ENCODE results near the gene IAPP.

Gene IAPP

GRCh38 chr12:21334771-21335325, 37.9 kb upstream of the IAPP start, which contains the start of gene SLCO1A2:
TSS of gene SLCO1A2 (minus strand) at chr12:21334917. CDS start at chr12:21334647, 270 bp downstream.
- TF ChIP-seq ZNF121 (tag by site-specific recombination; IDR thresholded peaks at IDR 0.05) (no peak), ZNF16 (tag by site-specific recombination; IDR thresholded peaks at IDR 0.05; ENCODE audit: low read depth) (no peak), ZNF76 (tag by site-specific recombination; IDR thresholded peaks at IDR 0.05; ENCODE audit: borderline replicate concordance, low read depth) (no peak), ZNF19 (tag by site-specific recombination; IDR thresholded peaks at IDR 0.05; ENCODE audit: low read depth) (no peak), ZBTB1 (tag by site-specific recombination; IDR thresholded peaks at IDR 0.05) (no peak), ZNF398 (tag by site-specific recombination; IDR thresholded peaks at IDR 0.05) (no peak), ZSCAN4 (tag by site-specific recombination; IDR thresholded peaks at IDR 0.05) (no peak), ZNF146 (tag by site-specific recombination; IDR thresholded peaks at IDR 0.05) (no peak), ZNF350 (tag by site-specific recombination; IDR thresholded peaks at IDR 0.05) (no peak), BCL11A (tag by site-specific recombination; IDR thresholded peaks at IDR 0.05; ENCODE audit: low read depth) (no peak), SCRT1 (tag by site-specific recombination; IDR thresholded peaks at IDR 0.05; ENCODE audit: borderline replicate concordance) (no peak)
- TF ChIP-seq, protein P1, sequence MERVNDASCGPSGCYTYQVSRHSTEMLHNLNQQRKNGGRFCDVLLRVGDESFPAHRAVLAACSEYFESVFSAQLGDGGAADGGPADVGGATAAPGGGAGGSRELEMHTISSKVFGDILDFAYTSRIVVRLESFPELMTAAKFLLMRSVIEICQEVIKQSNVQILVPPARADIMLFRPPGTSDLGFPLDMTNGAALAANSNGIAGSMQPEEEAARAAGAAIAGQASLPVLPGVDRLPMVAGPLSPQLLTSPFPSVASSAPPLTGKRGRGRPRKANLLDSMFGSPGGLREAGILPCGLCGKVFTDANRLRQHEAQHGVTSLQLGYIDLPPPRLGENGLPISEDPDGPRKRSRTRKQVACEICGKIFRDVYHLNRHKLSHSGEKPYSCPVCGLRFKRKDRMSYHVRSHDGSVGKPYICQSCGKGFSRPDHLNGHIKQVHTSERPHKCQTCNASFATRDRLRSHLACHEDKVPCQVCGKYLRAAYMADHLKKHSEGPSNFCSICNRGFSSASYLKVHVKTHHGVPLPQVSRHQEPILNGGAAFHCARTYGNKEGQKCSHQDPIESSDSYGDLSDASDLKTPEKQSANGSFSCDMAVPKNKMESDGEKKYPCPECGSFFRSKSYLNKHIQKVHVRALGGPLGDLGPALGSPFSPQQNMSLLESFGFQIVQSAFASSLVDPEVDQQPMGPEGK (tag by site-specific recombination; IDR thresholded peaks at IDR 0.05) = no peak
- Histone ChIP-seq H3K9me3 (ENCODE audit: control insufficient read depth, insufficient read depth, low read depth, low read length) (no peaks in the 10 kb centered on the region), H3K4me1 (ENCODE audit: control insufficient read depth, insufficient read depth, low read length) (no peaks in the 10 kb centered on the region), H3K27ac (ENCODE audit: extremely low read depth, low read depth, low read length) (no peak within 1 kb of the TSS), H3K4me3 (ENCODE audit: low read depth, low read length) (no peak within 1 kb of the TSS), H3K36me3 (ENCODE audit: control insufficient read depth in 2 of 2, insufficient read depth in 1 of 2, low read length in 2 of 2) (no peaks in the 10 kb centered on the region)
- ChIA-PET CTCF (interaction anchor here (1.7 kb wide), 1 partner anchor 22 kb away, joined by 5 read pairs; no protein-coding TSS in a partner anchor), POLR2A (no interaction called here)

- ChIA-PET CTCF (interaction anchor here (1.0 kb wide), 1 partner anchor 344 kb away, joined by 3 read pairs; no protein-coding TSS in a partner anchor), POLR2A (no interaction called here)
- H3K4me1 ChIP-seq (ENCODE audit: control insufficient read depth, insufficient read depth, low read length) = no peaks in the 10 kb centered on the region
- no peak overlapping the region for H3K4me3 ChIP-seq (ENCODE audit: low read depth, low read length)
- no peaks in the 10 kb centered on the region for H3K9me3 ChIP-seq (ENCODE audit: control insufficient read depth, insufficient read depth, low read depth, low read length)
- no peaks in the 10 kb centered on the region for H3K36me3 ChIP-seq (ENCODE audit: control insufficient read depth in 2 of 2, insufficient read depth in 1 of 2, low read length in 2 of 2)
- H3K27ac ChIP-seq (ENCODE audit: extremely low read depth, low read depth, low read length) = no peak overlapping the region
- TF ChIP-seq, protein P2, sequence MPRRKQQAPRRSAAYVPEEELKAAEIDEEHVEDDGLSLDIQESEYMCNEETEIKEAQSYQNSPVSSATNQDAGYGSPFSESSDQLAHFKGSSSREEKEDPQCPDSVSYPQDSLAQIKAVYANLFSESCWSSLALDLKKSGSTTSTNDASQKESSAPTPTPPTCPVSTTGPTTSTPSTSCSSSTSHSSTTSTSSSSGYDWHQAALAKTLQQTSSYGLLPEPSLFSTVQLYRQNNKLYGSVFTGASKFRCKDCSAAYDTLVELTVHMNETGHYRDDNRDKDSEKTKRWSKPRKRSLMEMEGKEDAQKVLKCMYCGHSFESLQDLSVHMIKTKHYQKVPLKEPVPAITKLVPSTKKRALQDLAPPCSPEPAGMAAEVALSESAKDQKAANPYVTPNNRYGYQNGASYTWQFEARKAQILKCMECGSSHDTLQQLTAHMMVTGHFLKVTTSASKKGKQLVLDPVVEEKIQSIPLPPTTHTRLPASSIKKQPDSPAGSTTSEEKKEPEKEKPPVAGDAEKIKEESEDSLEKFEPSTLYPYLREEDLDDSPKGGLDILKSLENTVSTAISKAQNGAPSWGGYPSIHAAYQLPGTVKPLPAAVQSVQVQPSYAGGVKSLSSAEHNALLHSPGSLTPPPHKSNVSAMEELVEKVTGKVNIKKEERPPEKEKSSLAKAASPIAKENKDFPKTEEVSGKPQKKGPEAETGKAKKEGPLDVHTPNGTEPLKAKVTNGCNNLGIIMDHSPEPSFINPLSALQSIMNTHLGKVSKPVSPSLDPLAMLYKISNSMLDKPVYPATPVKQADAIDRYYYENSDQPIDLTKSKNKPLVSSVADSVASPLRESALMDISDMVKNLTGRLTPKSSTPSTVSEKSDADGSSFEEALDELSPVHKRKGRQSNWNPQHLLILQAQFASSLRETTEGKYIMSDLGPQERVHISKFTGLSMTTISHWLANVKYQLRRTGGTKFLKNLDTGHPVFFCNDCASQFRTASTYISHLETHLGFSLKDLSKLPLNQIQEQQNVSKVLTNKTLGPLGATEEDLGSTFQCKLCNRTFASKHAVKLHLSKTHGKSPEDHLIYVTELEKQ (tag by site-specific recombination; IDR thresholded peaks at IDR 0.05; ENCODE audit: borderline replicate concordance) = no peak
- TF ChIP-seq TCF7L2 (IDR thresholded peaks at IDR 0.05; ENCODE audit: borderline replicate concordance, low read depth, low read length) (no peak), ZNF624 (tag by site-specific recombination; IDR thresholded peaks at IDR 0.05) (no peak), ZNF324 (tag by site-specific recombination; IDR thresholded peaks at IDR 0.05) (no peak), ZNF214 (tag by site-specific recombination; IDR thresholded peaks at IDR 0.05; ENCODE audit: borderline replicate concordance) (no peak), ZBTB20 (tag by site-specific recombination; IDR thresholded peaks at IDR 0.05) (no peak), ZNF473 (tag by site-specific recombination; IDR thresholded peaks at IDR 0.05) (no peak), ZNF514 (tag by site-specific recombination; IDR thresholded peaks at IDR 0.05) (no peak), KLF9 (tag by site-specific recombination; IDR thresholded peaks at IDR 0.05; ENCODE audit: low read depth) (no peak), ZNF600 (tag by site-specific recombination; IDR thresholded peaks at IDR 0.05) (no peak), ZNF449 (tag by site-specific recombination; IDR thresholded peaks at IDR 0.05) (no peak), ZBTB26 (tag by site-specific recombination; optimal IDR thresholded peaks at IDR 0.05) (no peak)
Measured at GRCh38 chr12:21336656-21337055, 36.0 kb upstream of the IAPP start.
